Left lobe of liver (tissue), 2 donors: ENCODE results near the gene ACOXL. TPM values are rescaled to one million over a fixed set of nuclear protein-coding genes. Genes with fewer than 3 reads are reported as not detected.

Experiments used
- ATAC-seq: fragments of 200-7000 bp; cut with Tn5 transposase; one replicate; pipeline ENCODE4 v1.9.1; 2020; ENCODE audit warnings: mild to moderate bottlenecking, moderate library complexity
- DNase-seq: peaks from one replicate; pipeline ENCODE4 v3.0.0-alpha.2; 2020; ENCODE audit warnings: low spot score
- total RNA-seq: library from RNA; stranded (reverse); gene quantifications from one replicate; pipeline ENCODE4 v1.2.1, GENCODE V29; 2021
- donor health status: DM: no; HTN: no; CAD: no; lungs with moderate emphysema.
- donor health status: DM: no; HTN: yes; CAD: no.

Gene ACOXL
- total RNA-seq, 1 donor from 2014 or later = not detected

DNA sequence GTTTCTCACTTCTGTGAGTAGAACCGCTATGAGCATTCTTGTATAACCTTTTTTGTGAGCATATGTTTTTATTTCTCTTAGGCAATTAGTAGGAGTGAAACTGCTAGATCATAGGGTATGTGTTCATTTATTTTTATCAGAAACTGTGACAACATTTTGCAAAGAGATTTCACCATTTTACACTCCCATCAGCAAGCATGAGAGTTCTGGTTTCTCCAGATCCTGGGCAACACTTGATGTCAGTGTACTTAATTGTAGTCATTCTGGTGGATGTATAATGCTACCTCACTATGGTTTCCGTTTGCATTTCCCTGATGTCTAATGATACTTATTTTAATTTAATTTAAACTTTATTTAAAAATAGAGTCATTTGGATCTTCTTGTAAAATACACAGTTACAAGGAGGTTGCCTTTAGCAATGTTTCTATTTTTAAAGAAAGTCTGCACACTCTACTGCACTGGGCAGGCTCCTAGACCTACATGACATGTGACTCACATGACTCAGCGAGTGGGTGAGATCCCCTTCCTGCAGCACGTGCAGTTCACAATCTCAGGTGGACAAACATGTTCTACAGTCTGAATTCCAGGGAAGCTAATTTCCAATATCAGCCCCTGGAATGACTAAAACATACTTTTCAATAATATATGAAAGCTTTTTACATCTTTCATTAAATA is 261.3 kb downstream of the ACOXL start:
- ATAC-seq (no peak), DNase-seq (no peak)

DNA sequence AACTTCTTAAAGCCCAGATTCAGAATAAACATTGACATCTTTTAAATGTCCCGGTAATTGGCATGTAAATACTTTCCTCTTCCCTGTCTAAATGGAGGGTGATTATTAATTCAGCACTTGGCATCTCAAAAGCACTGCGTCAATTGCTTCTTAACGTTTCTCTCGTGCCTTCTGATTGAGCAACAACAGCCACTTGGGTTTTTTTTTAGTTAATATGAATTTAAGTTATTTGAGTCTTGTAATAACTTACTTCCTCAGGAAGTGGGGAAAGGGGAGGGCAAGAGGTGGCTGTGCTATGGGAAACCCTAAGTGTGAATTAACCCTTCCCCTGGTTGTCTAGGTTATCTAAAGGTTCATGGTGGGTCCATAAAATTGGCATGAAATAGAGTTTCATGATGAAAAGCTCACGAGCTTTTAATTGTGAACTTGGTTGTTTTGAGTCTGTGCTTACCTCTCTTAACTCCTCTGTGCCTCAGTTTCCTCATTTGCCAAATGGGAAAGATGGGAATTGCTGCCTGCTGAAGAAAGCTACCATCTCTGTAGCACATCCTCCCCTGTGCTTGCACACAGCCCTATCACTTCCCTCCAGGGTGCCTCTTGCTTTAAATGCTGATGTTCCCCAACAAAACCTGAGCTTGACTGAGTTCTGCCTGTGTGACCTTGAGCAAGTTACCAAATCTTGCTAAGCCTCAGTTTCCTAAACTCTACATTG is 262.0 kb downstream of the ACOXL start:
- DNase-seq (no peak), ATAC-seq (no peak)

DNA sequence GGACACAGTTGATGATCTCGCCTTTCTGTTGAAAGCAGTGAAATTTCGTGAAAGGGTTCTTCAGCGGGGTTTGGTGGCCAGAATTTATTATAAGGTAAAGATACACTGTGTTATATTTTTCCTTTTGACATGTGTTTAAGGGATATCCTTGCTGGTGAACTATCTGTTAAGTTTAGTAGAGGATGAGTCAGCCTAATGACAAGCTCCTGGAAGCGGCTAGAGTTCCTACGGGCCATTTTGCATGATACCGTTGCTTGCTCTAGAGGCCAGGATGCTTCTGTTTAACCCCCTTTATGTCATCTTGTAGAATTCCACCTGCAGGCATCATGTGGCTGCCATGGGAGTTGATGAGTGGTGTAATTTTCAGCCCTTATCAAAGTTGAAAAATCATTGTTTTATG is 263.5 kb downstream of the ACOXL start:
- no peak for ATAC-seq

DNA sequence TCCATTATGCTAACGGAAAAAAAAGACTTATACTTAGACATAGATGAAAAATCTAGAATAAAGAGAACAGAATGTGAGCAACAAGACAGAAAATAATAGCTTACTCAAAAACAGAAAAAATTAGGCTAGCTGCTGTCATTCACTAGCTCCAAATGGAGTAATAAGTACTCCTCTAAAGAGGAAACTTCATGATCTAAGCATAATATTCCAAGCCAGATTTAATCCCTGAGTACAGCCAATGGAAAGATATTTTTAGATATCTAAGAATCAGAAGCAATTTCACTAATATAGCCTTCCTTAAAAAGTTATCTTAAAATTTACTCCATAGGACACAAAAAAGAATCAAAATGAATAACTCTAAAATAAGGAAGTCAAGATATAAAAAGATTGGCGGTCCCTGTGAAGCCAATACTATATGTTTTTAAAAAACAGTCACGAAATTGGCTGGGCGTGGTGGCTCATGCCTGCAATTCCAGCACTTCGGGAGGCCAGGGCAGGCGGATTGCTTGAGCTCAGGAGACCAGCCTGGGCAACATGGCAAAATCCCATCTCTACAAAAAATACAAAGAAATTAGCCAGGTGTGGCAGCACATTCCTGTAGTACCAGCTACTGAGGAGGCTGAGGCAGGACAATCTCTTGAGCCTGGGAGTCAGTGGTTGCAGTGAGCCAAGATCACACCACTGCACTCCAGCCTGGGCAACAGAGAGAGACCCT is 265.1 kb downstream of the ACOXL start:
- no peak for DNase-seq
- ATAC-seq = no peak

More for the DNA sequence above, 263.5 kb downstream of the ACOXL start:
- no peak for DNase-seq

DNA sequence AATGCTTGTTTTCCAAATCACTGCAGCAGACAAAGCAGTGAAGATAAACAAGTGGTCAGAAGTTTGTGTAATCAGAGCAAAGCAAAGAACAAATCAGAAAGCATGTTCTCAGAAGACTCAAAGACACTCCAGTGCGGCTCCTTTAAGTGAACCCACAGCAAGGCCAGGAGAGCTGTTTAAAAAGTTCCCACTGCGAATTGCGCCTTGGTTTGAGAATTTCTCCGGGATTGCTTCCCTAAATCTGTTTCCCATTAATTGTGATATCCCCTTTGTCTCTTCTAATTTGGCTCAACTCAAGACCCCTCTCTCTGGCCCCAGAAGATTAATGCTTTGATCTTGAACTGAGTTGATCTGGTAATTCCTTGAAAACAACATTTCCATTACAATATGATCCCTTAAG is 265.9 kb downstream of the ACOXL start:
- no peak for DNase-seq
- no peak for ATAC-seq

DNA sequence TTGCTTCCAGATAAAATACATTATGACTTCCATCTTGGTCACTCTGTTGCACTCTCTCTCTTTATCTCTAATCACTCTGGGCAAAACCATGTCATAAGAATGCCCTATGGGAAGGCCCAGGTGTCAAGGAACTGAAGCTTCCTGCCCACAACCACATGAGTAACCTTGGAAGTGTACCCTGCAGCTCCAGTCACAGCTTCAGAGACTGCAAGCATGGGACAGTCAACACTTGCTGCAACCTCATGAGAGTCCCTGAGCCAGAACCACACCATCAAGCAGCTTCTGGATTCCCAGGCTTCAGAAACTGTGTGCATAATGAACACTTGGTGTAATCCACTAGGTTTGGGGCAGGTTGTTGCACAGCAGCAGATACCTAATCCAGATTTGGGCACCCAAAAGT is 267.3 kb downstream of the ACOXL start:
- no peak for ATAC-seq
- no peak for DNase-seq

DNA sequence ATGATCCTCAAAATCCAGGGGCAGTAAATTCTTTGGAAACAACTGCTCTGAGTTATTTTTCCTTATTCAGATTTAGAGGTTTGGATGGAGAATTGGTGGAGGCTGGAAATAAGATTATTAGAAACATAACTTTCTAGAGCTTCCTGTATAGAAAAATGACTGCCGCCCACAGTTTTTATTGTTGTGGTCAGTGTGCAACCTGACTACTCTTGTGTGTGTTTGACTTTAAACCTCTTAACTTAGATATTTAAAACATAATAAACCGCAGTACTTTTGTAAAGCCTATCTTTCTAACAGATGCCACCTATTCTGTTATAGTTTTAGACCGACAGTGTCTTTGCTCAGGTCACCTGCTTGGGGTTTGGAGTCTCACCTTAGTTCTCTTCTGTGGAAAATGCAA is 272.9 kb downstream of the ACOXL start:
- DNase-seq = no peak
- ATAC-seq = no peak

DNA sequence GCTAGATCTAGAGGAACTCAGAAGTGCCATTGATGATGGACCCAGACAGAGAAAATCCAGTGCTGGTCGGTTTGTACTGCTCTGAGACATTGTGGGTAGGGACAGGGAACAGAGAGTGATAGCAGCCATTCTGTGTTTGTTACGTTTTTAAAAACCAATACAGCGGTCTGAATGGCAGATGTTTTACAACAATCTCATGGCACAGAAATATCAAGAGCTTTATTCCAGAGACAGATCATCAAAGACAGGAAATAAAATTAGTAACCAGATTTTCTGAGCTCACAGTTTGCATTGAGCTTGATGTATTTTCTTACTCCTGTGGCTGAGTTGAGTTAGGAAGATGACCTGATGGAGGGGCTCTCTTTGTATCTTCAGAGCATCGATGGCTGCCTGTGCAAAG is 273.4 kb downstream of the ACOXL start:
- ATAC-seq = no peak
- no peak for DNase-seq

DNA sequence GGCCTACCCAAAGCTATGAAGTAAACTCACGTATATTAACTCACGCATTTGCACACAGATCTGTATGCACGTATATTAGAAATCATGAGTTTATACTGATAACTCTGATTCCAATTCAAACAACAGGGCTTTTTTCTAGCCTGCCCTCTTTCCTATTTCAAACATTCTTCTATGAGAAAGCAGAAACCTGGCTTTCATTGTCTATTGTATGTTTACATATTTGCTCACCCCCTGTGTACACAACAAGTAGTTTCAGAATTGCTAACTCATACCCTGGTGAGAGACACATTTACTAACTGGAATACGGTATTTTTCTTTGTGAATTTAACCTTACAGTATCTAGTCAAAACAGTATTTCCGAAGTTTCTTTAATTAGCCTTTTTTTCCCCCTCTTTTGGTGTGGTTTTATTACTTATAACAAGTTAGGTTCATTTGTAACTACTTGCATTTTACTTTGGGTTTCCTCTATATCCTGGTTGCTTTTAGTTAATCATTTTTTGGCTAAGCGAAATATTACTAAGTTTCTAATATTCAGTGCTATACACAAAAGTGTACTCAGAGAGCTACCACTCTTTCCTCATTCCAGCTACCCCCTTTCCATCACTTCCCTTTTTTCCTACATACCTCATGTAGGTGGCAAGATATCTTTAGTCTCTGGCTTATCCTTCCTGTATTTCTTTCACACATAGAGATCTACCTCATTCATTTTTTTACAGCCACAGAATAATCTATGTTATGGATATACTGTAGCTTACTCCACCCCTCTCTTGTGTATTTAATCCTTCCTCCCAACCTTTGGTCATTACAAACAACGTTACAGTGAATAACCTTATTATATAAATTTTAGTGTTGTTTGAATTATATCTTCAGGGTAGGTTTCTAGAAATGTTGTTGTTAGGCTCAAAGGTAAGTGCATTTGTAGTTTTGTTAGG is 275.6 kb downstream of the ACOXL start:
- DNase-seq (no peak), ATAC-seq (no peak)

DNA sequence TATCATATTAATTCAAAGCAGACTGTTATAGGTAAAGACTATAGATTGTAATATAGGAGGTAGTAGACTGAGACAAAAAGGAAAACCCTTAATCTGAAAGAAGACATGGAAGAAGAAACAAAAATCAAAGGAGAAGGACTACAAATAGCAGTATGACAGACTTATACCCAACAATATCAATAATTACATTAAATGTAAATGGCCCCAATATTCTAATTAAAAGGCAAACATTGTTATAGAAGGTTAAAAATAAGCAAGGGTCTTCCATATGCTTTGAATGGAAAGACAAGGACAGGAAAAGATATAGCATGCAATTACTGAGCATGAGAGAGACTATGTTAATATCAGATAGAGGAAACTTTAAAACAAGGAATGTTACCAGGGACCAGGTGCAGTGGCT is 278.8 kb downstream of the ACOXL start:
- DNase-seq = no peak
- ATAC-seq = no peak

DNA sequence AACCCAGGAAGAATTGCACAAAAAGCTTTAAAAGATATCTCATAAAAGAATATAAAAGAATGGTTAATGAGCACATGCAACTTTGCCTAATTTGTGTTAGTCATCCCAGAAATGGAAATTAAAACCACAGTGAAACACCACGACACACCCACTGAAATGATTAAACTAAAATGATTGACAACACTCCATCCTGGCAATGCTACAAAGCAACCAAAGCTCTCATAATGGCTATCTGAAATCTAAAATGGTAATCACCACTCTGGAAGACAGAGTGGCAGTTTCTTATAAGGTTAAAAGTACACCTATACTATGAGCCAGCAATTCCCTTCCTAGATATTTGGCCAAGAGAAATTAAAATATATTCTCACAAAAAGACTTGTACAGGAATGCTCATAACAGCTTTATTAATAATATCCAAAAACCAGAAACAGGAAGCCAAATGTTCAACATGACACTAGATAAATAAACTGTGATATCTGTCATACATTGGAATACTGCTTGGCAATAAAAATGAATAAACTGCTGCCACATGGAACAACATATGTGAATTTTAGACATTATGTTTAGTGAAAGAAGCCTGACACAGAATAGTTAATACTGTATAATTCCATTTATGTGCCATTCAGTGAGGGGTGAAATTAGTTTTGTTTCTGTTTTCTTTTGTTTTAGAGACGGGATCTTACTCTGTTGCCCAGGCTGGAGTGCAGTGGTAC is 283.1 kb downstream of the ACOXL start:
- DNase-seq = no peak
- no peak for ATAC-seq

DNA sequence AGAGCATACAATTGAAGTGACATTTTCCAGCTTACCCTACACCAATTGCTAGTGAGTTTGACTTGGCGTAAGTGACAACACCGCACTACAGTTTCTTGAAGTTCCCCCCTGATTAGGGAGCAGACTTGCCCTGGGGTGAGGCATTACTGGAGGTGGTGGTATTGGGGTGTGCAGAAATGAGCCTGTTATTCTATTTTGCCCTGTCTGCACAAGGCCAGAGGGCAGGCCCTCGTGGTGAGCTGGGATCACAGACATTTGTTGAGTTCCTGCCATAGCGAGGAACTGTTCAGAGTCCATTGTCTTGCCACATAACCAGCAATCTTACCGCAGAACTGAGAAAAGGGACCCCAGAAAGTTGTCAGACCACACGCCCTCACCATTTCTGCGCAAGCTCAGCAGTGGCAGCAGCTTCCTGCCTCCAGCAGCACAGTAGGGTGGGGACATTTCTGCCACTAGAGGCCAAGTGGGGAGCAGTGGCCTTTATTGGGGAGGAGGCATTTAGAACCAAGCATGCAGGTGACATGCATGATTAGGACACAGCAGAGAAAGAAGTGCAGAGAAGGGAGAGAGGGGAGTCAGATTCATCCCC is 284.8 kb downstream of the ACOXL start:
- DNase-seq (no peak), ATAC-seq (peak; percentile 40)

DNA sequence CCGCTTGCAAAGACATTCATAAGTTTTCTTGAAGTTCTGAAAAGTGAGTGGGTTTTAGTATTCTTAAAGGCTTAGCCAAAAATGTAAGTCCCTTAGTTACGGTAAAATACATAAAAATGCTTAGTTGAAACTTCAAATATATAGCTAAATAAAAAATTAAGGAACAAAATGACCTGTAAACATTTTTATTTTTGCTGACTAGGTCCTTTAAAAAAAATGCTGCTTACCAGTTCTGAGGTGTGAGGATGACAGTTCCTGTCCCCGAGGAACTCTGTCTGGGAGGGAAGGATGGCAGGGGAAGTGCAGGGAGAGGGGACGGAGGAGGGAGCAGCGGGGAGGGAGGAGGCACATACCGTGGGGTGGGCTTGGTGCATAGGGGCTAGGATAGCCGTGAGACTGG is 285.5 kb downstream of the ACOXL start:
- DNase-seq = no peak
- ATAC-seq = no peak

DNA sequence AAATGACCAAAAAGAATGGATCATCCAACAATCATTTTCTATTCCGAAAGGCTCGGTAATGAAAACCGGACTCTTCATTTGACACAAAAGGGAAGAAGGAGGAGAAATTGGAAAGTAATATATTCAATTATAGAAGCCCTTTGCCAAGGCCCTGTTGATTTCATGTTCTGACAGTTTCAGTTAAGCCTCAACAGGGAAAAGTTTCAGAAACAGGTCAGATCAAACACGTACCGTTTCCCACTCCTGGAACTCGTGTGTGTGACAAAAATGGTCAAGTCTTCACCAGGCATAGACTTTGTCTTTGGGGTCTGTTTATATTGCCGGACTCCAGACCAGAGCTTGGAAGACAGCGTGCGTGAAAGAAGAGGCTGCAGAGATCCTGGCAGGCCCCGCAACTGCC is 287.0 kb downstream of the ACOXL start:
- ATAC-seq = no peak
- DNase-seq = no peak

DNA sequence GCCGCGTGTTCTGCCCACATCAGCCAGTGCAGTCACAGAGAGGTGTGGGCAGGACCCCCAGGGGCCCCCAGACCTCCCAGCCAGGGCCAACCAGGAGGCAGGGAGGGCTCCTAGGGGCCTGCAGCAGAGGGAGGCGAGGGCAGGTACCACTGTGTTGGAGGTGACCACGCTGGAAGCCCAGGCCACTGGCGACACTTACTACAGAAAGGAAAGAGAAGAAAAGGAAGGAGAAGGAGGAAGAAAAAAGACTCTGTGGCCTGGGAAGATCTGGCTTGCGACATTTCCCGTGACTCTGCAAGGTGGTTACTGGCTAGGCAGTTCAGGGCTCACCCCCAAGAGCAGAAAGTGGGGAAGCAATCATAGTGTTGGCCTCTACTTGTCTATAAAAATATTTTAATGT is 290.3 kb downstream of the ACOXL start:
- ATAC-seq (no peak), DNase-seq (no peak)

DNA sequence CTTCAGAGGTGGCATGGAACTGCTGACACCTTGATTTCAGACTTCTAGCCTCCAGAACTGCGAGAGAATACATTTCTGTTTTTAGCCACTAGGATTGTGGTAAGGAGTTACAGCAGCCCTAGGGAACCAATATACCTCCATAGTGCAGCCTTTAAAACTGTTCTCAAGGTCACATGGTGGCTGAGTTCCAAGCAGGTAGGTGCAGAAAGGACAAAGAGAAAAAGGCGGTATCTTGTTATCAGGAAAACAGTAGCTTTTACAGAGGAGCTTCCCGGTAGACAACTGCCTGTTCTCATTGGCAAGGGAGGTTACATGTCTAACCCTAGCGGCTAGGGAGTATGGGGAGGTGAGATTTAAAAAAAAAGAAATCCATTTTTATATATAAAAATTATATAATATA is 292.1 kb downstream of the ACOXL start:
- DNase-seq = no peak

DNA sequence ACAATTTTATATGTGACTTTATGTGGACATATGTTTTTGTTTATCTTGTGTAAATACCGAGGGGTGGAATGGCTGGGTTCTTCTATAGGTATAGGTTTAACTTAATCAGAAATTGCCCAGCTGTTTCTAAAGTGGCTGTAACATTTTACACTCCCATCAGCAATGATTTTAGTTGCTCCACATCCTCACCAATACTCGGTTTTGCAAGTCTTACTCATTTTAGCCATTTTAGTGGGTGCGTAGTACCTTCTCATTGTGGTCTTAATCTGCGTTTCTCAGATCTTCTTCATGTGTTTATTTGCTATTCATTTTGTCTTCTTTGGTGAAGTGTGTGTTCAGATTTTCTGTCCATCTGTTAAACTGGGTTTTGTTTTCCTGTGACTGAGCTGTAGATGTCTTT is 292.9 kb downstream of the ACOXL start:
- DNase-seq (no peak), ATAC-seq (no peak)

More for the DNA sequence above, 292.1 kb downstream of the ACOXL start:
- ATAC-seq = no peak

DNA sequence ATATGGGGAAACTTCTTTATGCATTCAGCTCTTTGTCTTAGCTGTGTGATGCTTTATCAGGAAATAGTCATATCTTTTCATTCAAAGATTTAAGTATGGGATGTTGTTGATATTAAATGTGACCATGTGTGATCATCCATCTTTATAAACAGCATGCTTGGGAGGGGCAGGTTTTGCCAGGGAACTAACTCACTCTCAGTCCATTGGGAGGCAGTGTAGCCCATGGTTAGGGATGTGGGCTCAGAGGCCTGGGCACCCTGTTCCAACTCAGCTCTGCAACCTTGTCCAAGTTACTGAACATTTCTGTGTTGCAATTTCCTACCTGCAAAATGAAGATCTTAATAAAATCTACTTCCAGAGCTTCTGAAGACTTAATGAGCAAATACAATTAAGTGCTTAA is 296.3 kb downstream of the ACOXL start:
- DNase-seq (no peak), ATAC-seq (no peak)

DNA sequence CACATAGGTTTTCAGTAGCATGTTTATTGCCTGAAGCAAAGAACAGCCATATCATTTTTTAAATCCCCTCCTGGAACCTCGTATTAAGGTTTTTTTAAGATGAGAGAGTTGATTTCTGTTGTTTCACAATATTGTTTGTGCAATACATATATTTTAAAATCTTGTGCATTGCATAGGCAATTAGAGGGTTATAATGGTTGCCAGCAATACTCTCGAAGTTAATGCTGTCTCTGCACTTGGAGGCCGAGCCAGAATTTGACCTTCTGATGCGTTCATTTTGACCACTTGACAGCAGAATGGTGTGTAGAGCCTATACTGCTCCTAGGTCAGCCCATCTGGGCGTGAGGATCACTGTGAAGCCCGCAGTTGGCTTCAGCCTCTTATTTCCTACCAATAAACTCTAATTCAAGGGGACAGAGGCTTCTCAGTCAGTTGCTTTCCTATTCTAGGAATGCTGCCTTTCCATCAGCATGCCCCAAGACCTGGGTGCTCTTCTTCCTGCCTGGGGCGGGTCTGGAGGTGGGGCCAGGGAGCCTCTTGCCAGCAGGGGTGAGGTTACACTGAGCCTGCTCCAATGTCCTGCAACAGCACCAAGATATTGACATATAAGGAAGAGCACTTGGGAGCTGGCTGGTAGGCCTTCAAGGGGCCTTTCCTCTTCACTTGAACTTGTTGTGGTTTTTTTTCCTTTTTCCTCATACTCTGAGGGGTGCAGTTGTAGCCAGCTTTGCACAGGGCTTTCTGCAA is 297.0 kb downstream of the ACOXL start:
- ATAC-seq (no peak), DNase-seq (no peak)
